Vagina (tissue), 2 donors: Measurements from ENCODE around the gene MRPL24. TPM values are rescaled to one million over a fixed set of nuclear protein-coding genes. Genes with fewer than 3 reads are reported as not detected.

Source experiments
- DNase-seq, 2 donors: peaks; one replicate each; pipeline ENCODE4 v3.0.0-alpha.2; 2017; ENCODE audit errors: extremely low spot score in 2 of 2
- H3K27ac ChIP-seq: fragments of 200-600 bp; sonication (generic); one replicate; pipeline ENCODE4 v1.5.1; 2019
- H3K27me3 ChIP-seq: fragments of 200-600 bp; sonication (generic); one replicate; pipeline ENCODE4 v1.5.1; 2019
- H3K36me3 ChIP-seq, 2 donors: fragments of 200-600 bp; sonication (generic); one replicate each; pipeline ENCODE4 v1.5.1; 2017 to 2019
- H3K4me1 ChIP-seq: fragments of 200-600 bp; sonication (generic); one replicate; pipeline ENCODE4 v1.5.1; 2019
- H3K4me3 ChIP-seq, 2 donors: fragments of 200-600 bp; sonication (generic); 1 replicate in 1 of 2; 2 replicates in 1 of 2; pipeline ENCODE4 v1.5.1; 2016 to 2019
- H3K9me3 ChIP-seq: fragments of 200-600 bp; sonication (generic); one replicate; pipeline ENCODE4 v1.5.1; 2019
- POLR2A ChIP-seq, 2 donors: fragments of 450-650 bp; IDR thresholded peaks; one replicate each; pipeline ENCODE4 v1.6.1; 2017; ENCODE audit warnings: antibody characterized with exemption in 2 of 2, mild to moderate bottlenecking in 2 of 2, moderate library complexity in 2 of 2
- POLR2AphosphoS5 ChIP-seq, 2 donors: sonication (generic); formaldehyde crosslinking; IDR thresholded peaks; one replicate each; pipeline ENCODE4 v1.9.0; 2017; ENCODE audit warnings: antibody characterized with exemption in 2 of 2, mild to moderate bottlenecking in 2 of 2, low read depth in 1 of 2; ENCODE audit not compliant: insufficient read depth in 1 of 2
- intact Hi-C: fragments of 100-400 bp; cut with DNase I; formaldehyde crosslinking; loops from one replicate; pipeline ENCODE4 v1.15.1; 2023
- total RNA-seq: library from RNA; depleted of rRNA; stranded (reverse); fragments of >200 nt; gene quantifications from one replicate; pipeline ENCODE4 v1.2.3, GENCODE V29; 2016
- TF ChIP-seq, protein P1 (sequence below), 3 experiments: fragments of 450-650 bp in 2 of 3; fragments of 200-600 bp in 1 of 3; sonication (generic) in 1 of 3; IDR thresholded peaks; one replicate each; pipeline ENCODE4 v1.5.1; 2017 to 2019; ENCODE audit warnings: antibody characterized with exemption in 3 of 3, mild to moderate bottlenecking in 2 of 3, moderate library complexity in 2 of 3

MRPL24 gene
- total RNA-seq, 1 donor from 2014 or later, result 40.0 TPM

DNA sequence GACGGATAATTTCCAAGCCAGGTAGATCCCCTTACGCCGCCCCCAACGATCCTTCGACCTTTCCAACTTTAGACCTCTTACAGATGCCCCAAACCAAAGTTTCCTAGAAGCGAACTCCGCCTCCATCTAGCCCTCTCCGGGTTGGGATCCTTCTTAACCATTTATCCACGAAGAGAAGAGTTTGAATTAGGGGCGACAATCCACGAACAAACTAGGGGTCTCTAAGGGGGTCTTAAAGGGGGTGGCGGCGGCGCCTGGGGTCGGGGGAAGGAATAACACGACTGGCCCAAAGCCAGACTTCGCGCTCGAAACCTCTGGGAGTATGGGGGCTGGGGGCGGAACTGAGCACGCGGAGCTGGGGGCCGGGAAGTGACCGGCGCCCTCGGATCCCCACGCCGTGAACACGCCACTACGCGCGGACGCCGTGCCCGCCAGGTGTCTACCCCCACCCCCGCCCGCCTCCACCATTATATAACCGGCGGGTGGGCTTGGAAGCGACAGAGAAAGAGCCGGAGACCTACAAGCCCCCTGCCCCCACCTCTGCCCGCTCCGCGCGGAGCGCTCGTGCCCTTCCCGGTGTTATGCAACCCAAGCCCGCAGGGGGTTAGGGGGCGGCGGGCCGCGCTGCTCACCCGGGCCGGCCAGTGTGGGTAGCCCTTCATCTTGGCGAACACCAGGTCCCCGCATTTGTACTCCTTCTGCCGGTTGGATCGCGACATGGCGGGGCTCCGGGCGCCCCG is 10.0 kb upstream of the MRPL24 start:
- peak in 1 of 2 donors; percentile 87 for DNase-seq
- Histone ChIP-seq H3K36me3 (no peaks in the 10 kb centered on the region), H3K4me1 (peaks cover 59% of the 10 kb centered on the region), H3K27me3 (no peaks in the 10 kb centered on the region), H3K9me3 (no peaks in the 10 kb centered on the region), H3K4me3 (peak overlapping the region; percentile 96 to 97), H3K27ac (peak overlapping the region; percentile 99)
- peak in 1 of 2 donors; percentile 11 for TF ChIP-seq POLR2AphosphoS5 (IDR thresholded peaks at IDR 0.05; ENCODE audit: insufficient read depth in 1 of 2, low read depth in 1 of 2)
- TF ChIP-seq, protein P1, sequence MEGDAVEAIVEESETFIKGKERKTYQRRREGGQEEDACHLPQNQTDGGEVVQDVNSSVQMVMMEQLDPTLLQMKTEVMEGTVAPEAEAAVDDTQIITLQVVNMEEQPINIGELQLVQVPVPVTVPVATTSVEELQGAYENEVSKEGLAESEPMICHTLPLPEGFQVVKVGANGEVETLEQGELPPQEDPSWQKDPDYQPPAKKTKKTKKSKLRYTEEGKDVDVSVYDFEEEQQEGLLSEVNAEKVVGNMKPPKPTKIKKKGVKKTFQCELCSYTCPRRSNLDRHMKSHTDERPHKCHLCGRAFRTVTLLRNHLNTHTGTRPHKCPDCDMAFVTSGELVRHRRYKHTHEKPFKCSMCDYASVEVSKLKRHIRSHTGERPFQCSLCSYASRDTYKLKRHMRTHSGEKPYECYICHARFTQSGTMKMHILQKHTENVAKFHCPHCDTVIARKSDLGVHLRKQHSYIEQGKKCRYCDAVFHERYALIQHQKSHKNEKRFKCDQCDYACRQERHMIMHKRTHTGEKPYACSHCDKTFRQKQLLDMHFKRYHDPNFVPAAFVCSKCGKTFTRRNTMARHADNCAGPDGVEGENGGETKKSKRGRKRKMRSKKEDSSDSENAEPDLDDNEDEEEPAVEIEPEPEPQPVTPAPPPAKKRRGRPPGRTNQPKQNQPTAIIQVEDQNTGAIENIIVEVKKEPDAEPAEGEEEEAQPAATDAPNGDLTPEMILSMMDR (IDR thresholded peaks at IDR 0.05), result peak in 1 of 3 experiments; percentile 16
- TF ChIP-seq POLR2A (IDR thresholded peaks at IDR 0.05), result no peak
- intact Hi-C loops, result no loop called here

- DNase-seq, result peak in 1 of 2 donors; percentile 93
- Histone ChIP-seq H3K27me3 (no peaks in the 10 kb centered on the region), H3K36me3 (no peaks in the 10 kb centered on the region), H3K4me1 (peaks cover 65% of the 10 kb centered on the region), H3K9me3 (no peaks in the 10 kb centered on the region), H3K27ac (peak overlapping the region; percentile 99), H3K4me3 (peak overlapping the region; percentile 96 to 97)
- peak; percentile 21 to 54 for TF ChIP-seq POLR2AphosphoS5 (IDR thresholded peaks at IDR 0.05; ENCODE audit: insufficient read depth in 1 of 2, low read depth in 1 of 2)
- TF ChIP-seq POLR2A (IDR thresholded peaks at IDR 0.05), result no peak
- intact Hi-C loops, result no loop called here
Measured at GRCh38 chr1:156750191-156750672, 9.3 kb upstream of the MRPL24 start.

DNA sequence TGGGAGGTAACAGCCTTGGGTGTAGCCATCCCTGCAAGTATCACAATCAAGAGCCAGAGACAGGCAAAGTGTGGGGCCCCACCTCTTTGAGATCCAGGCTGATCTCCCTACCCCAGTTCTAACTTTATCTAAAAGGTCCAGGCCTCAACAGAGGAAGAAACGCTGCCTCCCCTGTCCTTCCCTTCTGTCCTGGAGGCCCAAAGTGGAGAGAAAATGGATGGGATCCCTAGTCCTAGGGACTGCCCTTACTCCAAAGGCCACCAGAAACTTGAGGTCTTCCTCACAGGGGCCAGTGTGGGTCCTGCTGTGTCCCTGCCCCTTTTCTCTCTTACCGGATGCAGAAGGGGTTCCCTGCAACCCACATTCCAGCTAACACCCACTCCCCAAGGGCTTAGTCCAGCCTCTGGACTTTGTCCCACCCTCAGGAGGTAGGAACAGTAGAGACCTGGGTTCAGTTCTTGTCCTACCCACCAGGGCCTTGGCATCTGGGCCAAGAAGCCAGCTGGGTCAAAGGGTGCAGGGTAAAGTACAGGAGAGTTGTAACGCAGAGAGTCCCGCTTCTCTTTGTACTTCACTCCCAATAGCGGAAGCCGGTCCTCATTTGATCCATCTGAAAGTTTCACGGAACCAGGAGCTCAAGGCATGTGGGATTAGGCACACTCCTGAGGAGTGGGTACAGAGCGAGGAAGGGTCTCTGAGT is 8.7 kb upstream of the MRPL24 start:
- H3K27ac ChIP-seq, result peak overlapping the region; percentile 99
- DNase-seq, result peak in 1 of 2 donors; percentile 87
- no peaks in the 10 kb centered on the region for H3K27me3 ChIP-seq
- peak overlapping the region; percentile 96 to 97 for H3K4me3 ChIP-seq
- peaks cover 72% of the 10 kb centered on the region for H3K4me1 ChIP-seq
- TF ChIP-seq POLR2AphosphoS5 (IDR thresholded peaks at IDR 0.05; ENCODE audit: insufficient read depth in 1 of 2, low read depth in 1 of 2), result no peak
- TF ChIP-seq POLR2A (IDR thresholded peaks at IDR 0.05), result no peak
- TF ChIP-seq, protein P1 (IDR thresholded peaks at IDR 0.05), result no peak
- intact Hi-C loops, result no loop called here
- H3K9me3 ChIP-seq, result no peaks in the 10 kb centered on the region
- peaks cover 0 to 5% of the 10 kb centered on the region in 2 donors for H3K36me3 ChIP-seq

DNA sequence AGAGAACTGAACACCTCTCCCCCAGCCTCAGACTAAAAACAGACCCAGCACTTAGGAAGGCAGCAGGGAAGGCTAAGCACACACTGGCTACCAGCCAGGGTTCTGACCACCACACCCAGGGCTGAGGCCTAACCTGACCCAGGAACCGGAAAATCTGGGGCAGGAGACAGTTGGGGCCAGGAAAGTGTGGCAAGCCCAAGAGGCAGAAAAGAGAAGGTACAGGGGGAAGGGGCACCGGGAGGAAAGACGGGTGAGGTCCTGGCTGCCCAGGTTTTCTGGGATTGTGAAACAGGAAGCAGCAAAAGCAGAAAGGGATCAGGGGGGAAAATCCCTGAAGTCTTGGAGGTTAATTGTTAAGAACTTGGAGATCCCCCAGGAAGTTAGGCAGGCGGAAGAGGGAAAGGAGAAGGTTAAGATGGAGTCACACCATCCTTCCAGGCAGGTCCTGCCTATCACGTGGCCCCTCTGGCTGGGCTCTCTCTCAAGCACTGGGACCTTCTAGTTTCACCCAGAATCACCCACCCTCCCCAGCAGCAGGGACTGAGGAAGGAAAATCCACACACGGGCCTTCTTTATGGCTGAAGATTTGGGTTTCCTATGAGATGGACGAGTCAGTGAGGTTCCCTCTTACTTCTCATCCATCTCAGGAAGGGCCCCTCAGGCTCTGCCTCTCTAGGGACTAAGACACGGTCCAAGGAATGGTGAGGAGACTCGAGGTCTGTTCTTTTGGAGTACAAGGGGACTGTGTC is 8.0 kb upstream of the MRPL24 start:
- TF ChIP-seq, protein P1 (IDR thresholded peaks at IDR 0.05), result no peak
- peak; percentile 50 to 66 for TF ChIP-seq POLR2AphosphoS5 (IDR thresholded peaks at IDR 0.05; ENCODE audit: insufficient read depth in 1 of 2, low read depth in 1 of 2)
- Histone ChIP-seq H3K27ac (peak overlapping the region; percentile 99), H3K27me3 (no peaks in the 10 kb centered on the region), H3K9me3 (no peaks in the 10 kb centered on the region), H3K36me3 (peaks cover 0 to 12% of the 10 kb centered on the region in 2 donors), H3K4me3 (peak overlapping the region; percentile 96 to 97), H3K4me1 (peaks cover 72% of the 10 kb centered on the region)
- intact Hi-C loops, result no loop called here
- peak; percentile 89 to 94 for DNase-seq
